GM12878 (cell line): ENCODE measurements around the gene TMEM86B. TPM values are rescaled to one million over a fixed set of nuclear protein-coding genes. Genes with fewer than 3 reads are reported as not detected.
A peak's percentile ranks its signal among the peaks of the same experiment; 100 is the strongest.

Source experiments
- ATAC-seq: fragments of 200-7000 bp; cut with Tn5 transposase; 3 replicates; pipeline ENCODE4 v1.9.1; 2020; ENCODE audit warnings: mild to moderate bottlenecking, moderate library complexity
- BruUV-seq: library from RNA; stranded (reverse); fragments of 400-500 nt; replicated peaks from 2 replicates; lab custom pipeline; 2021; lab: Mats Ljungman, UMichigan
- CTCF ChIA-PET: fragments of 300-600 bp; sonication (Branson Sonifier 250); formaldehyde crosslinking; extraction: SDS; loops from one replicate; lab custom pipeline; 2021; ENCODE audit warnings: inconsistent platforms; lab: Yijun Ruan, JAX
- POLR2A ChIA-PET: fragments of 350-600 bp; formaldehyde crosslinking; extraction: SDS; loops from one replicate; lab custom pipeline; 2021; ENCODE audit warnings: inconsistent platforms; lab: Charles Lee
- RAD21 ChIA-PET: fragments of 300-600 bp; sonication (Branson Sonifier 250); formaldehyde crosslinking; loops from one replicate; lab custom pipeline; 2023; ENCODE audit warnings: antibody characterized with exemption; ENCODE audit not compliant: unreplicated experiment; lab: Charles Lee
- SMC1A ChIA-PET: fragments of 300-600 bp; sonication (Branson Sonifier 250); formaldehyde crosslinking; loops from one replicate; lab custom pipeline; 2023; ENCODE audit not compliant: unreplicated experiment, uncharacterized antibody; lab: Charles Lee
- DNase-seq: peaks from one replicate; pipeline ENCODE4 v3.0.0-alpha.2; 2011; ENCODE audit warnings: low read depth, low spot score
- FAIRE-seq: peaks from 3 replicates; lab custom pipeline; 2011; peaks lifted over from hg19 to GRCh38; lab: Jason Lieb, UNC
- H2AFZ ChIP-seq: 2 replicates; pipeline ENCODE4 v1.6.0; 2011; ENCODE audit warnings: low read depth, low read length, control low read depth; ENCODE audit not compliant: control insufficient read depth
- H3K27ac ChIP-seq: 2 replicates; pipeline ENCODE4 v1.5.1; 2011; ENCODE audit warnings: control low read depth; ENCODE audit not compliant: control insufficient read depth, insufficient read depth
- H3K27me3 ChIP-seq, 2 experiments: replicated peaks in 1 of 2; 2 replicates each; pipeline versions ENCODE4 v1.6.0 to v1.6.1; 2011; ENCODE audit warnings: low read length in 1 of 2; ENCODE audit not compliant: control insufficient read depth in 2 of 2, insufficient read depth in 2 of 2
- H3K36me3 ChIP-seq, 2 experiments: 2 replicates each; pipeline ENCODE4 v1.5.1; 2011; ENCODE audit warnings: low read length in 1 of 2; ENCODE audit not compliant: control insufficient read depth in 2 of 2, insufficient read depth in 2 of 2
- H3K4me1 ChIP-seq: 2 replicates; pipeline ENCODE4 v1.6.1; 2011; ENCODE audit warnings: mild to moderate bottlenecking, low read length, moderate library complexity, mixed read lengths; ENCODE audit not compliant: control insufficient read depth, insufficient read depth
- H3K4me2 ChIP-seq: 2 replicates; pipeline ENCODE4 v1.6.0; 2011; ENCODE audit warnings: control low read depth; ENCODE audit not compliant: control insufficient read depth, insufficient read depth
- H3K4me3 ChIP-seq: fragments of 200-600 bp; sonication (generic); 2 replicates; pipeline ENCODE4 v1.5.1; 2016
- H3K79me2 ChIP-seq: 2 replicates; pipeline ENCODE4 v1.6.0; 2011; ENCODE audit warnings: low read length; ENCODE audit not compliant: control insufficient read depth, insufficient read depth
- H3K9ac ChIP-seq: 2 replicates; pipeline ENCODE4 v1.8.0; 2011; ENCODE audit warnings: low read length, control low read depth, mixed read lengths; ENCODE audit not compliant: control insufficient read depth, insufficient read depth
- H3K9me3 ChIP-seq: replicated peaks from 3 replicates; pipeline ENCODE4 v1.5.1; 2011; ENCODE audit warnings: mild to moderate bottlenecking, low read length; ENCODE audit not compliant: control insufficient read depth, insufficient read depth
- H4K20me1 ChIP-seq: 2 replicates; pipeline ENCODE4 v1.6.0; 2011; ENCODE audit not compliant: control insufficient read depth, insufficient read depth
- WGBS: methylation state at CpG from one replicate; pipeline ENCODE4 v1.1.6; 2016; ENCODE audit warnings: low lambda C conversion rate; ENCODE audit not compliant: insufficient replicate concordance, insufficient coverage; ENCODE audit errors: missing lambda C conversion rate; 5-methylcytosine and 5-hydroxymethylcytosine counted together
- in situ Hi-C: fragments of 300-500 bp; cut with MboI; formaldehyde crosslinking; loops from 9 replicates; pipeline ENCODE4 v1.14.3; 2018; ENCODE audit warnings: mixed read lengths
- intact Hi-C: fragments of 100-400 bp; cut with micrococcal nuclease; formaldehyde crosslinking; loops from one replicate; pipeline ENCODE4 v1.14.2; 2022; ENCODE audit not compliant: unreplicated experiment
- polyA plus RNA-seq, 11 experiments: library from polyadenylated mRNA; depleted of rRNA in 4 of 11; unstranded in 6 of 11; stranded (reverse) in 5 of 11; fragments of >200 nt; fragmentation: Nextera tagmentation in 4 of 11; fragmentation: Illumina TruSeq in 1 of 11; extraction: Ambion mirVana in 4 of 11; extraction: Trizol in 1 of 11; gene quantifications; 1 replicate in 1 of 11; 2 replicates in 10 of 11; pipeline versions ENCODE4 v1.2.1 to v1.2.3, GENCODE V29; 2011 to 2016; ENCODE audit warnings: inconsistent platforms in 2 of 11, missing spikeins in 2 of 11, low read depth in 1 of 11
- total RNA-seq, 4 experiments: library from RNA; depleted of rRNA in 3 of 4; stranded (reverse); fragments of >200 nt in 3 of 4; fragmentation: Illumina TruSeq in 1 of 4; extraction: Trizol in 1 of 4; gene quantifications; 2 replicates each; pipeline versions ENCODE4 v1.2.1 to v1.2.3, GENCODE V29; 2013 to 2021
- TF ChIP-seq, protein P1 (sequence below): fragments of 150-350 bp; IDR thresholded peaks from 2 replicates; pipeline ENCODE4 v1.6.1; 2014; ENCODE audit warnings: mild to moderate bottlenecking, low read depth, low read length
- TF ChIP-seq, protein P2 (sequence below): IDR thresholded peaks from 2 replicates; pipeline ENCODE4 v1.6.1; 2012; ENCODE audit warnings: mild to moderate bottlenecking, low read depth, low read length

Gene TMEM86B
- total and polyA plus RNA-seq, 10 of the 15 experiments (the other 5 are each of a cell fraction or from before 2014, with no cell fraction given): 0.26 to 10.6 (median 1.8) TPM

- Histone ChIP-seq H2AFZ (no peak overlapping the region), H3K4me2 (no peak overlapping the region), H3K79me2 (no peaks in the 10 kb centered on the region), H4K20me1 (no peaks in the 10 kb centered on the region), H3K27me3 (no peaks in the 10 kb centered on the region; a peak in 1 of 4 replicates), H3K27ac (no peak overlapping the region), H3K4me3 (no peak overlapping the region), H3K9ac (no peak overlapping the region), H3K4me1 (no peaks in the 10 kb centered on the region), H3K36me3 (no peaks in the 10 kb centered on the region), H3K9me3 (no peaks in the 10 kb centered on the region)
- DNase-seq (no peak), FAIRE-seq (no peak), ATAC-seq (no peak)
- 14% methylated on average over 5 of the region's 5 CpGs for WGBS
- BruUV-seq: no TSS peak
- ChIA-PET SMC1A (interaction anchor here (0.7 kb wide), 1 partner anchor 140 kb away, joined by 3 read pairs; no protein-coding TSS in a partner anchor), RAD21 (interaction anchor here (0.6 kb wide), 1 partner anchor 121 kb away, joined by 4 read pairs; no protein-coding TSS in a partner anchor), POLR2A (no interaction called here), CTCF (interaction anchor here (0.6 kb wide), 1 partner anchor 644 kb away, joined by 3 read pairs; no protein-coding TSS in a partner anchor)
- intact Hi-C loops: no loop called here
- in situ Hi-C loops: no loop called here
- TF ChIP-seq, protein P1, sequence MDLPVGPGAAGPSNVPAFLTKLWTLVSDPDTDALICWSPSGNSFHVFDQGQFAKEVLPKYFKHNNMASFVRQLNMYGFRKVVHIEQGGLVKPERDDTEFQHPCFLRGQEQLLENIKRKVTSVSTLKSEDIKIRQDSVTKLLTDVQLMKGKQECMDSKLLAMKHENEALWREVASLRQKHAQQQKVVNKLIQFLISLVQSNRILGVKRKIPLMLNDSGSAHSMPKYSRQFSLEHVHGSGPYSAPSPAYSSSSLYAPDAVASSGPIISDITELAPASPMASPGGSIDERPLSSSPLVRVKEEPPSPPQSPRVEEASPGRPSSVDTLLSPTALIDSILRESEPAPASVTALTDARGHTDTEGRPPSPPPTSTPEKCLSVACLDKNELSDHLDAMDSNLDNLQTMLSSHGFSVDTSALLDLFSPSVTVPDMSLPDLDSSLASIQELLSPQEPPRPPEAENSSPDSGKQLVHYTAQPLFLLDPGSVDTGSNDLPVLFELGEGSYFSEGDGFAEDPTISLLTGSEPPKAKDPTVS: no peak
- TF ChIP-seq, protein P2, sequence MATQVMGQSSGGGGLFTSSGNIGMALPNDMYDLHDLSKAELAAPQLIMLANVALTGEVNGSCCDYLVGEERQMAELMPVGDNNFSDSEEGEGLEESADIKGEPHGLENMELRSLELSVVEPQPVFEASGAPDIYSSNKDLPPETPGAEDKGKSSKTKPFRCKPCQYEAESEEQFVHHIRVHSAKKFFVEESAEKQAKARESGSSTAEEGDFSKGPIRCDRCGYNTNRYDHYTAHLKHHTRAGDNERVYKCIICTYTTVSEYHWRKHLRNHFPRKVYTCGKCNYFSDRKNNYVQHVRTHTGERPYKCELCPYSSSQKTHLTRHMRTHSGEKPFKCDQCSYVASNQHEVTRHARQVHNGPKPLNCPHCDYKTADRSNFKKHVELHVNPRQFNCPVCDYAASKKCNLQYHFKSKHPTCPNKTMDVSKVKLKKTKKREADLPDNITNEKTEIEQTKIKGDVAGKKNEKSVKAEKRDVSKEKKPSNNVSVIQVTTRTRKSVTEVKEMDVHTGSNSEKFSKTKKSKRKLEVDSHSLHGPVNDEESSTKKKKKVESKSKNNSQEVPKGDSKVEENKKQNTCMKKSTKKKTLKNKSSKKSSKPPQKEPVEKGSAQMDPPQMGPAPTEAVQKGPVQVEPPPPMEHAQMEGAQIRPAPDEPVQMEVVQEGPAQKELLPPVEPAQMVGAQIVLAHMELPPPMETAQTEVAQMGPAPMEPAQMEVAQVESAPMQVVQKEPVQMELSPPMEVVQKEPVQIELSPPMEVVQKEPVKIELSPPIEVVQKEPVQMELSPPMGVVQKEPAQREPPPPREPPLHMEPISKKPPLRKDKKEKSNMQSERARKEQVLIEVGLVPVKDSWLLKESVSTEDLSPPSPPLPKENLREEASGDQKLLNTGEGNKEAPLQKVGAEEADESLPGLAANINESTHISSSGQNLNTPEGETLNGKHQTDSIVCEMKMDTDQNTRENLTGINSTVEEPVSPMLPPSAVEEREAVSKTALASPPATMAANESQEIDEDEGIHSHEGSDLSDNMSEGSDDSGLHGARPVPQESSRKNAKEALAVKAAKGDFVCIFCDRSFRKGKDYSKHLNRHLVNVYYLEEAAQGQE: peak; percentile 64; the same call in 1 of the 2 replicates
Observed at GRCh38 chr19:55198651-55199050, 29.9 kb downstream of the TMEM86B start.
